Stimulated activated CD4-positive, alpha-beta T cell treated with anti-CD3 and anti-CD28 coated beads, Interleukin-1b, Interleukin-23, amount 100 ng/mL, for 48 hours (primary cell): Measurements from ENCODE around the gene LRMDA.

Experiments used
- DNase-seq: peaks from one replicate; pipeline ENCODE4 v3.0.0-alpha.2; 2020

LRMDA gene

GRCh38 chr10:75939541-75939940 lies 508.1 kb downstream of the LRMDA start:
- no peak for DNase-seq

GRCh38 chr10:75940742-75941141 lies 509.3 kb downstream of the LRMDA start:
- DNase-seq, result no peak

- no peak for DNase-seq
These were observed 509.9 kb downstream of the LRMDA start for GRCh38 chr10:75941223-75941801.

GRCh38 chr10:75944061-75944460 lies 512.6 kb downstream of the LRMDA start:
- no peak for DNase-seq

- no peak for DNase-seq
These were observed 517.2 kb downstream of the LRMDA start for GRCh38 chr10:75948583-75948982.

- DNase-seq, result no peak
These were observed 518.9 kb downstream of the LRMDA start for GRCh38 chr10:75950307-75950706.

- DNase-seq, result no peak
These were observed 519.7 kb downstream of the LRMDA start for GRCh38 chr10:75950997-75951589.

GRCh38 chr10:75951627-75952026 lies 520.2 kb downstream of the LRMDA start:
- no peak for DNase-seq

- DNase-seq, result no peak
These were observed 520.7 kb downstream of the LRMDA start for GRCh38 chr10:75952093-75952492.

GRCh38 chr10:75954486-75954885 lies 523.1 kb downstream of the LRMDA start:
- DNase-seq, result no peak

- no peak for DNase-seq
These were observed 524.6 kb downstream of the LRMDA start for GRCh38 chr10:75955973-75956502.

GRCh38 chr10:75956624-75957023 lies 525.2 kb downstream of the LRMDA start:
- no peak for DNase-seq

- DNase-seq, result no peak
These were observed 526.1 kb downstream of the LRMDA start for GRCh38 chr10:75957314-75958120.

GRCh38 chr10:75959209-75959608 lies 527.8 kb downstream of the LRMDA start:
- no peak for DNase-seq

- DNase-seq, result no peak
These were observed 528.5 kb downstream of the LRMDA start for GRCh38 chr10:75959912-75960311.

GRCh38 chr10:75962395-75963061 lies 531.1 kb downstream of the LRMDA start:
- no peak for DNase-seq

GRCh38 chr10:75967491-75967890 lies 536.1 kb downstream of the LRMDA start:
- no peak for DNase-seq

- no peak for DNase-seq
These were observed 537.6 kb downstream of the LRMDA start for GRCh38 chr10:75969031-75969430.

GRCh38 chr10:75971402-75972211 lies 540.2 kb downstream of the LRMDA start:
- no peak for DNase-seq

GRCh38 chr10:75972491-75973276 lies 541.3 kb downstream of the LRMDA start:
- DNase-seq, result no peak

- no peak for DNase-seq
These were observed 542.7 kb downstream of the LRMDA start for GRCh38 chr10:75974080-75974479.

GRCh38 chr10:75976681-75977080 lies 545.3 kb downstream of the LRMDA start:
- no peak for DNase-seq
